Neuronal stem cell (in vitro differentiated cells): ENCODE results near the gene NLRC3.

Experiments
- DNase-seq: peaks from one replicate; pipeline ENCODE4 v3.0.0-alpha.2; 2013; ENCODE audit warnings: low spot score
- H2AFZ ChIP-seq: one replicate; pipeline ENCODE4 v1.6.1; 2013; ENCODE audit warnings: mild to moderate bottlenecking, low read length, inconsistent platforms
- H2AK5ac ChIP-seq: 2 replicates; pipeline ENCODE4 v1.6.1; 2013; ENCODE audit warnings: low read depth, mild to moderate bottlenecking, inconsistent platforms, low read length, moderate library complexity, mixed read lengths
- H2BK120ac ChIP-seq: 2 replicates; pipeline ENCODE4 v1.6.1; 2013; ENCODE audit warnings: low read depth, mild to moderate bottlenecking, inconsistent platforms, low read length, moderate library complexity, mixed read lengths
- H2BK12ac ChIP-seq: one replicate; pipeline ENCODE4 v1.6.1; 2013; ENCODE audit warnings: low read length, inconsistent platforms
- H2BK15ac ChIP-seq: 2 replicates; pipeline ENCODE4 v1.6.1; 2013; ENCODE audit warnings: mild to moderate bottlenecking, low read length, inconsistent platforms, mixed read lengths
- H2BK5ac ChIP-seq: one replicate; pipeline ENCODE4 v1.6.1; 2013; ENCODE audit warnings: inconsistent platforms, mild to moderate bottlenecking, low read length, moderate library complexity
- H3K14ac ChIP-seq: one replicate; pipeline ENCODE4 v1.6.1; 2013; ENCODE audit warnings: low read length, inconsistent platforms
- H3K18ac ChIP-seq: 2 replicates; pipeline ENCODE4 v1.6.1; 2013; ENCODE audit warnings: low read length, inconsistent platforms
- H3K23ac ChIP-seq: 2 replicates; pipeline ENCODE4 v1.6.1; 2013; ENCODE audit warnings: low read depth, mild to moderate bottlenecking, mixed read lengths, low read length, inconsistent platforms; ENCODE audit not compliant: poor library complexity
- H3K27ac ChIP-seq: replicated peaks from 3 replicates; pipeline ENCODE4 v1.5.1; 2013; ENCODE audit warnings: low read length, inconsistent platforms
- H3K27me3 ChIP-seq, 3 experiments: 2 replicates each; pipeline ENCODE4 v1.6.1; 2013; ENCODE audit warnings: low read length in 3 of 3, mild to moderate bottlenecking in 2 of 3, inconsistent platforms in 1 of 3, low read depth in 1 of 3, mixed read lengths in 1 of 3, moderate library complexity in 1 of 3; ENCODE audit not compliant: control insufficient read depth in 3 of 3, insufficient read depth in 3 of 3
- H3K36me3 ChIP-seq, 2 donors: replicated peaks in 1 of 2; 2 replicates each; pipeline ENCODE4 v1.6.1; 2013; ENCODE audit warnings: low read length in 2 of 2; ENCODE audit not compliant: control insufficient read depth in 2 of 2, insufficient read depth in 2 of 2
- H3K4ac ChIP-seq: 2 replicates; pipeline ENCODE4 v1.6.1; 2013; ENCODE audit warnings: inconsistent platforms, mild to moderate bottlenecking, low read length, moderate library complexity
- H3K4me1 ChIP-seq, 2 donors: 1 replicate in 1 of 2; 2 replicates in 1 of 2; pipeline ENCODE4 v1.6.1; 2013; ENCODE audit warnings: low read length in 2 of 2, low read depth in 1 of 2; ENCODE audit not compliant: control insufficient read depth in 2 of 2, insufficient read depth in 1 of 2
- H3K4me2 ChIP-seq: one replicate; pipeline ENCODE4 v1.6.1; 2013; ENCODE audit warnings: mild to moderate bottlenecking, low read length, inconsistent platforms; ENCODE audit not compliant: insufficient read depth, poor library complexity, severe bottlenecking
- H3K4me3 ChIP-seq, 2 donors: 2 replicates each; pipeline ENCODE4 v1.5.1; 2013; ENCODE audit warnings: low read length in 2 of 2, mild to moderate bottlenecking in 2 of 2, inconsistent platforms in 1 of 2, moderate library complexity in 1 of 2
- H3K79me1 ChIP-seq: one replicate; pipeline ENCODE4 v1.6.1; 2013; ENCODE audit warnings: low read depth, mild to moderate bottlenecking, inconsistent platforms, low read length, moderate library complexity
- H3K9ac ChIP-seq: one replicate; pipeline ENCODE4 v1.6.1; 2013; ENCODE audit warnings: mild to moderate bottlenecking, low read depth, low read length, inconsistent platforms; ENCODE audit not compliant: poor library complexity
- H3K9me3 ChIP-seq, 2 donors: replicated peaks in 1 of 2; 2 replicates each; pipeline versions ENCODE3 to v1.6.1; 2013; ENCODE audit warnings: low read length in 2 of 2, mild to moderate bottlenecking in 2 of 2, inconsistent platforms in 1 of 2, low read depth in 1 of 2, mixed read lengths in 1 of 2, moderate library complexity in 1 of 2; ENCODE audit not compliant: control insufficient read depth in 2 of 2, insufficient read depth in 1 of 2
- H4K8ac ChIP-seq: one replicate; pipeline ENCODE4 v1.6.1; 2013; ENCODE audit warnings: low read depth, mild to moderate bottlenecking, inconsistent platforms, low read length, moderate library complexity
- H4K91ac ChIP-seq: one replicate; pipeline ENCODE4 v1.6.1; 2013; ENCODE audit warnings: low read length, low read depth, mild to moderate bottlenecking, inconsistent platforms; ENCODE audit not compliant: poor library complexity
- WGBS, 2 donors: extraction: QIAGEN DNeasy Blood & Tissue Kit; methylation state at CpG; one replicate each; pipeline ENCODE4 v1.1.7; 2013; ENCODE audit warnings: missing lambda C conversion rate in 2 of 2, mixed read lengths in 1 of 2; ENCODE audit not compliant: insufficient read length in 2 of 2, insufficient replicate concordance in 1 of 2; ENCODE audit errors: extremely low coverage in 2 of 2; 5-methylcytosine and 5-hydroxymethylcytosine counted together

The NLRC3 gene

DNA sequence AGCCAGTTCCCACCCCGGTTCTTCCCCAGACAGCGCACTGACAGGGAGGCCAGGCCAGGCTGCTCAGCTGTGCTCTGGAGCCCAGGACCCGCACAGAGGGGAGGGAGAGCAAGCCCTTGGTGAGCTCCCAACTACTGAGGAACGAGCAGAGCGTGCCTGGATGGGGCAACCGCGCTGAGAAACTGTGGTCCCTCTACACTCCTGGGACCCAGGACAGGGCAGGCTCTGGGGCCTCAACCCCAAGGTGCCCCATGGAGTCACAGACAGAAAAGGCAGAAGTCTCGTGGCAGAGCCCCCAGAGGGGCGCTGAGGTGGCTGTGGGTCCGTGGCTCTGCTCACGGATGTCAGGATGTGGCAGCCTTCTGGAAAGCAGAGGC, 17.9 kb upstream of the NLRC3 start:
- no peak for DNase-seq
- peaks cover 27 to 68% of the 10 kb centered on the region in 2 donors for H3K36me3 ChIP-seq
- no peak overlapping the region for H3K14ac ChIP-seq
- H3K23ac ChIP-seq: peak overlapping the region; percentile 31
- H3K4me2 ChIP-seq: no peak overlapping the region
- H2BK12ac ChIP-seq: no peak overlapping the region
- peaks cover 9 to 14% of the 10 kb centered on the region in 2 donors for H3K9me3 ChIP-seq
- no CpG with 5 or more reads among the region's 11 CpGs for WGBS, 2 donors
- no peaks in the 10 kb centered on the region for H3K4me1 ChIP-seq
- no peak overlapping the region for H2BK5ac ChIP-seq
- H4K8ac ChIP-seq: no peak overlapping the region
- H2BK120ac ChIP-seq: no peak overlapping the region
- H2BK15ac ChIP-seq: no peak overlapping the region
- no peak overlapping the region for H4K91ac ChIP-seq
- H3K27ac ChIP-seq: no peak overlapping the region
- H3K27me3 ChIP-seq: no peaks in the 10 kb centered on the region
- no peaks in the 10 kb centered on the region for H3K79me1 ChIP-seq
- H3K18ac ChIP-seq: no peak overlapping the region
- H3K4ac ChIP-seq: no peak overlapping the region
- H2AK5ac ChIP-seq: no peak overlapping the region
- no peak overlapping the region for H2AFZ ChIP-seq
- peak overlapping the region in 1 of 2 donors; percentile 18 for H3K4me3 ChIP-seq
- no peak overlapping the region for H3K9ac ChIP-seq

DNA sequence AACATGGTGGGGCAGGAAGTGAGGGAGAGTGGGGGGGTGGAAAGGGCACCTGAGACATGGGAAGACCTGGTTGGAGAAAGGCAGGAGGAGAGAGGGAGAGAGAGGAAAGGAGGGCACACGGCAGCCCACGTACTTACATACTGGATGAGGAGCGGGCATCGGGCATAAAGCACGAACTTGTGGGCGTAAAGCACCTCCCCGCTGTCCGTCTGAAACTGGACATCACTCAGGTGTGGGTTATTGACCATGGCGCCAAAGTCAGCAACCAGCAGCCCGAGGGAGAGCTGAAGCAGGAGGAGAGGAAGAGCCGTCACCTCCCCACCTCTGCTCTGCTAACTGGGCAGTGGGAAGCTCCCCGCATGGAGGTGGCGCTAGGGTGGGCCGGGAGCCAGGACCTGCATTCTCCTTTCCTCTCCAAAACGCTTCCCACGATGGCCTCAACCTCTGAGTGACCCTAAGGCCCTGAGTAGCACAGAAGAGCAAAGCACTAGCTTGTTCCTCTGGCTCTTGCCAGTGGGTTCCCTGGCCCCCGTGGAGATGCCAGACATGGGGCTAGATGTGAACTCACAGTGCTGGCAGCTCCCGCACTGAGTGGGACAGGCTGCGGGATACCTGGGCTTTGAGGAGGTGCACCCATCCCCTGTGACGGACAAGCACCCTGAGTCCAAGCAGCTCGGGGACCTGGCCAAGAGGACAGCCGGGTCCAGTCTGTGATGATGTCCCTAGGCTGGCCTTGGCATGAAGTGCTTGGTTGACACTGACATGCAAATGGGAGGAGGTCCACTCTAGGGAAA, 17.3 kb upstream of the NLRC3 start:
- H3K79me1 ChIP-seq: no peaks in the 10 kb centered on the region
- H3K4me1 ChIP-seq: no peaks in the 10 kb centered on the region
- H4K8ac ChIP-seq: no peak overlapping the region
- no peak overlapping the region for H2BK5ac ChIP-seq
- H3K27ac ChIP-seq: no peak overlapping the region
- peak overlapping the region; percentile 50 for H3K9ac ChIP-seq
- DNase-seq: no peak
- no CpG with 5 or more reads among the region's 22 CpGs for WGBS, 2 donors
- no peak overlapping the region for H2AFZ ChIP-seq
- H2BK120ac ChIP-seq: no peak overlapping the region
- no peak overlapping the region for H3K14ac ChIP-seq
- no peak overlapping the region for H3K18ac ChIP-seq
- H3K4me3 ChIP-seq: peak overlapping the region in 1 of 2 donors; percentile 18
- no peak overlapping the region for H3K4me2 ChIP-seq
- H3K36me3 ChIP-seq: peaks cover 21 to 68% of the 10 kb centered on the region in 2 donors
- no peak overlapping the region for H2BK12ac ChIP-seq
- H2AK5ac ChIP-seq: no peak overlapping the region
- H3K27me3 ChIP-seq: no peaks in the 10 kb centered on the region
- no peak overlapping the region for H2BK15ac ChIP-seq
- H3K23ac ChIP-seq: peak overlapping the region; percentile 86
- no peak overlapping the region for H4K91ac ChIP-seq
- peaks cover 4 to 8% of the 10 kb centered on the region in 2 donors for H3K9me3 ChIP-seq
- H3K4ac ChIP-seq: no peak overlapping the region

DNA sequence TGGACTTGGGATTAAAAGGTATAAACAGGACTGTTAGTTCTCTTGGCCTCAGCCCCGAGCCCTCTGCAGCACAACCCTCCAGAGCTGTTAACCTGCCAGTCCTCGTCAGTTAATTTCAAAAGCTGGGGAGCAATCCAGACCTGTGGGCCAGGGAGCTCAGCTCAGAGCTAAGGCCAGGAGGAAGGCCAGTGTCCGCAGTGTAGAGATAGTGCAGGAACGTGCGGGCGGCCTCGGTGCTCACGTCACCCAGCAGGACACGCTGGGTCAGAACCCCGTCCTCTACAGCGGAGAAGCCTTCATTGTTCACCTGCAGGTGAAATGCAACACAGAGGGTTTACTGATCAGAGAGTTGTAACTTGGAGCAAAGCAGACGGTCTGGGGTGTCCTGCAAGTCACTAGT, 15.4 kb upstream of the NLRC3 start:
- no peak overlapping the region for H3K9ac ChIP-seq
- H3K4me3 ChIP-seq: no peak overlapping the region
- no peaks in the 10 kb centered on the region for H3K4me1 ChIP-seq
- H2BK120ac ChIP-seq: no peak overlapping the region
- H2AFZ ChIP-seq: no peak overlapping the region
- no peak overlapping the region for H2AK5ac ChIP-seq
- H4K91ac ChIP-seq: no peak overlapping the region
- no peak overlapping the region for H3K27ac ChIP-seq
- H3K79me1 ChIP-seq: no peaks in the 10 kb centered on the region
- no CpG with 5 or more reads among the region's 12 CpGs for WGBS, 2 donors
- no peaks in the 10 kb centered on the region for H3K9me3 ChIP-seq
- no peak overlapping the region for H3K23ac ChIP-seq
- H2BK12ac ChIP-seq: peak overlapping the region; percentile 35
- H3K18ac ChIP-seq: no peak overlapping the region
- H3K27me3 ChIP-seq: no peaks in the 10 kb centered on the region
- H2BK5ac ChIP-seq: no peak overlapping the region
- DNase-seq: no peak
- H3K36me3 ChIP-seq: peaks cover 16 to 65% of the 10 kb centered on the region in 2 donors
- no peak overlapping the region for H2BK15ac ChIP-seq
- no peak overlapping the region for H3K4ac ChIP-seq
- H3K14ac ChIP-seq: no peak overlapping the region
- no peak overlapping the region for H4K8ac ChIP-seq
- no peak overlapping the region for H3K4me2 ChIP-seq

DNA sequence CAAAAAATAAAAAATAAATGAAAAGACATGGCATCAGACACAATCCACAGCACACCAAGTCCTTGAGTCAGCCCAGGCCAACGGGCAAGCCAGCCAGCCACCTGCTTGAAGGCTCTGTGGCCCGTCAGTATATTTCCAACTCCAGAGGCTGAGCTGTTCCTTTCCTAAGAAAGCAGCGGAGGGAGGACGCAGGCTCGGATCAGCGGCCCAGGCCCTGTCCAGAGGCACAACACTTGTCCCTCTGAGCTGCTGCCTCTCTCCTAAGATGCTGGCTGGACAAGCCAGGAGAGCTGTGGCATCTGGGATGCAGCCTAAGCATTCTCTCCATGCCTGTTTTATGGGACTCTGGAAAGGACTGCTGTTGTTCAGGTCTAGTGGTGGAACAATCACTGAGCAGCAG, 14.8 kb upstream of the NLRC3 start:
- H4K91ac ChIP-seq: no peak overlapping the region
- H3K23ac ChIP-seq: no peak overlapping the region
- H2BK5ac ChIP-seq: no peak overlapping the region
- H2AFZ ChIP-seq: no peak overlapping the region
- no peak overlapping the region for H2BK15ac ChIP-seq
- no peak overlapping the region for H3K14ac ChIP-seq
- H2BK12ac ChIP-seq: no peak overlapping the region
- H3K4me2 ChIP-seq: no peak overlapping the region
- no peak for DNase-seq
- H4K8ac ChIP-seq: no peak overlapping the region
- no peaks in the 10 kb centered on the region for H3K79me1 ChIP-seq
- H3K9me3 ChIP-seq: no peaks in the 10 kb centered on the region
- H3K36me3 ChIP-seq: peaks cover 16 to 63% of the 10 kb centered on the region in 2 donors
- no CpG with 5 or more reads among the region's 6 CpGs for WGBS, 2 donors
- H3K4ac ChIP-seq: no peak overlapping the region
- H3K18ac ChIP-seq: no peak overlapping the region
- no peaks in the 10 kb centered on the region for H3K27me3 ChIP-seq
- no peak overlapping the region for H3K27ac ChIP-seq
- H2AK5ac ChIP-seq: no peak overlapping the region
- H3K4me3 ChIP-seq: no peak overlapping the region
- no peaks in the 10 kb centered on the region for H3K4me1 ChIP-seq
- H3K9ac ChIP-seq: no peak overlapping the region
- no peak overlapping the region for H2BK120ac ChIP-seq
